Colonic mucosa (tissue), 4 donors: ENCODE data around the gene ADARB2. TPM values are rescaled to one million over a fixed set of nuclear protein-coding genes. Genes with fewer than 3 reads are reported as not detected.
"Not testable (repeated sequence)": the region's sequence is repeated elsewhere in the genome, so short reads cannot be mapped to it uniquely, and the experiment has no call there.

ENCODE experiments used
- DNase-seq: peaks from one replicate; pipeline ENCODE4 v3.0.0-alpha.2; 2020
- H3K27ac ChIP-seq: fragments of 200-600 bp; one replicate; pipeline ENCODE4 v1.8.0; 2021
- H3K27me3 ChIP-seq: fragments of 200-600 bp; one replicate; pipeline ENCODE4 v1.8.0; 2021
- H3K36me3 ChIP-seq: fragments of 200-600 bp; one replicate; pipeline ENCODE4 v1.8.0; 2021
- H3K4me1 ChIP-seq: fragments of 200-600 bp; one replicate; pipeline ENCODE4 v1.8.0; 2021; ENCODE audit warnings: mild to moderate bottlenecking
- H3K4me3 ChIP-seq: fragments of 200-600 bp; one replicate; pipeline ENCODE4 v1.8.0; 2021
- H3K9ac ChIP-seq, 2 donors: one replicate each; pipeline ENCODE4 v1.7.0; 2013; ENCODE audit warnings: control low read depth in 2 of 2, low read depth in 2 of 2, low read length in 2 of 2
- H3K9me3 ChIP-seq: fragments of 200-600 bp; one replicate; pipeline ENCODE4 v1.8.0; 2021
- intact Hi-C: fragments of 100-400 bp; cut with DNase I; formaldehyde crosslinking; loops from one replicate; pipeline ENCODE4 v1.14.1; 2022
- total RNA-seq, 2 donors: library from RNA; stranded (reverse); fragmentation: NEBNext Ultra II Directional in 1 of 2; extraction: Animal tissue kit (Norgen Biotek cat#: 25700) in 1 of 2; gene quantifications; one replicate each; pipeline ENCODE4 v1.2.1, GENCODE V29; 2021
- TF ChIP-seq, protein P1 (sequence below): fragments of 200-600 bp; IDR thresholded peaks from one replicate; pipeline ENCODE4 v1.8.0; 2022; ENCODE audit warnings: antibody characterized with exemption, mild to moderate bottlenecking
- donor health status: healthy.
- donor health status: DM: no; HTN: no; CAD: no.
- donor health status: DM: no; HTN: no; CAD: no.

The ADARB2 gene
- total RNA-seq, 2 donors from 2014 or later = 0.19 TPM; not detected in 1

- Histone ChIP-seq H3K9me3 (no peaks in the 10 kb centered on the region), H3K9ac (no peak overlapping the region), H3K27me3 (no peaks in the 10 kb centered on the region), H3K36me3 (no peaks in the 10 kb centered on the region), H3K4me1 (no peaks in the 10 kb centered on the region), H3K4me3 (no peak overlapping the region), H3K27ac (no peak overlapping the region)
- intact Hi-C loops = no loop called here
- DNase-seq = no peak
- TF ChIP-seq, protein P1, sequence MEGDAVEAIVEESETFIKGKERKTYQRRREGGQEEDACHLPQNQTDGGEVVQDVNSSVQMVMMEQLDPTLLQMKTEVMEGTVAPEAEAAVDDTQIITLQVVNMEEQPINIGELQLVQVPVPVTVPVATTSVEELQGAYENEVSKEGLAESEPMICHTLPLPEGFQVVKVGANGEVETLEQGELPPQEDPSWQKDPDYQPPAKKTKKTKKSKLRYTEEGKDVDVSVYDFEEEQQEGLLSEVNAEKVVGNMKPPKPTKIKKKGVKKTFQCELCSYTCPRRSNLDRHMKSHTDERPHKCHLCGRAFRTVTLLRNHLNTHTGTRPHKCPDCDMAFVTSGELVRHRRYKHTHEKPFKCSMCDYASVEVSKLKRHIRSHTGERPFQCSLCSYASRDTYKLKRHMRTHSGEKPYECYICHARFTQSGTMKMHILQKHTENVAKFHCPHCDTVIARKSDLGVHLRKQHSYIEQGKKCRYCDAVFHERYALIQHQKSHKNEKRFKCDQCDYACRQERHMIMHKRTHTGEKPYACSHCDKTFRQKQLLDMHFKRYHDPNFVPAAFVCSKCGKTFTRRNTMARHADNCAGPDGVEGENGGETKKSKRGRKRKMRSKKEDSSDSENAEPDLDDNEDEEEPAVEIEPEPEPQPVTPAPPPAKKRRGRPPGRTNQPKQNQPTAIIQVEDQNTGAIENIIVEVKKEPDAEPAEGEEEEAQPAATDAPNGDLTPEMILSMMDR = no peak
These were observed 116.5 kb downstream of the ADARB2 start for GRCh38 chr10:1620803-1621202.

GRCh38 chr10:1617376-1618317 is 119.7 kb downstream of the ADARB2 start:
- H3K4me3 ChIP-seq, intact Hi-C loops, H3K36me3 ChIP-seq, DNase-seq, H3K9me3 ChIP-seq, H3K9ac ChIP-seq, H3K27me3 ChIP-seq, H3K27ac ChIP-seq, H3K4me1 ChIP-seq: not testable (repeated sequence)

- H3K9ac ChIP-seq, H3K27ac ChIP-seq, H3K9me3 ChIP-seq, H3K4me3 ChIP-seq, intact Hi-C loops, H3K4me1 ChIP-seq, DNase-seq, H3K27me3 ChIP-seq, H3K36me3 ChIP-seq: not testable (repeated sequence)
These were observed 120.6 kb downstream of the ADARB2 start for GRCh38 chr10:1616701-1617100.

DNA sequence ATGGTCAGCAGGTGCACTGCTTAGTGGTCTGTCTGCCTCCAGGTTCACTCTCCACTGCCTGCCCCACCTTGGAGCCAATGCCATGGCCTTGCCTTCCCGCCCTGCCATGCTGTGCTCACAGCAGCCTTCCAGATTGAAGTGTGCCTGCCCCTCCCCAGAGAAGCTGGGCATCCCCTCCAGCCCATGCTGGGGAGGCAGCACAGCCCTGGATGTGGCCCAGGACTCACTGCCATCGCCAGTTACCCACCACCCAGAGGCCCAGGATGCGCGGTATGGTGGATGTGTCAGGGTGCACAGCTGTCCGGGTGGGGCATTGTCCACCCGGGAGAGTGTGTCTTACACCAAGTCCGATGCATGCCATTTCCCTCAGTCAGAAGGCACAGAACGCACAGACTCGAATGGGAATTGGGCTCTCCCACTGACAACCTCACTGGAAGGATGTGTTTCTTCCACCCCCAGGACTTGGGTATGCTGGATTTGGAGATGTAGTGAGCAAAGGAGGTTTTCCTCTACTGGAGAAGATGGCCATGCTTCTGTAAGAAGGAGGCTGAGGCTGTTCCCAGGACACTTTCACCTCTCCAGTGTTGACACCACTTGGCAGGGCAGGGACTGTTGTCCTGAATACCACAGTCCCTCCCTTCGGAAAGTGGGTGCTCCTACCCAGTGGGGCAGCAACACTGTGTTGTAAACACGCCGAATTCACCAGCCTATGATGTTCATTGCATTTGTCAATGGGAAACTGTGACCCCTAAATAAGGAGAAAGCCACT is 122.0 kb downstream of the ADARB2 start:
- Histone ChIP-seq H3K27me3 (no peaks in the 10 kb centered on the region), H3K9ac (no peak overlapping the region), H3K9me3 (no peaks in the 10 kb centered on the region), H3K36me3 (no peaks in the 10 kb centered on the region), H3K4me3 (no peak overlapping the region), H3K27ac (no peak overlapping the region), H3K4me1 (no peaks in the 10 kb centered on the region)
- intact Hi-C loops = no loop called here
- no peak for DNase-seq
- TF ChIP-seq, protein P1 = no peak

- Histone ChIP-seq H3K4me3 (no peak overlapping the region), H3K4me1 (no peaks in the 10 kb centered on the region)
These were observed 123.8 kb downstream of the ADARB2 start for GRCh38 chr10:1613511-1613910.

GRCh38 chr10:1612908-1613307 is 124.4 kb downstream of the ADARB2 start:
- Histone ChIP-seq H3K4me3 (no peak overlapping the region), H3K4me1 (no peaks in the 10 kb centered on the region), H3K9me3 (no peaks in the 10 kb centered on the region), H3K27me3 (no peaks in the 10 kb centered on the region), H3K27ac (no peak overlapping the region), H3K36me3 (no peaks in the 10 kb centered on the region), H3K9ac (no peak overlapping the region)
- intact Hi-C loops = no loop called here
- no peak for DNase-seq
- TF ChIP-seq, protein P1 = no peak

More at GRCh38 chr10:1613511-1613910, 123.8 kb downstream of the ADARB2 start:
- TF ChIP-seq, protein P1 = no peak
- Histone ChIP-seq H3K27ac (no peak overlapping the region), H3K36me3 (no peaks in the 10 kb centered on the region), H3K9ac (no peak overlapping the region), H3K27me3 (no peaks in the 10 kb centered on the region), H3K9me3 (no peaks in the 10 kb centered on the region)
- no peak for DNase-seq
- intact Hi-C loops = no loop called here
